ENCODE measurements around the gene GREB1L.

GREB1L gene

DNA sequence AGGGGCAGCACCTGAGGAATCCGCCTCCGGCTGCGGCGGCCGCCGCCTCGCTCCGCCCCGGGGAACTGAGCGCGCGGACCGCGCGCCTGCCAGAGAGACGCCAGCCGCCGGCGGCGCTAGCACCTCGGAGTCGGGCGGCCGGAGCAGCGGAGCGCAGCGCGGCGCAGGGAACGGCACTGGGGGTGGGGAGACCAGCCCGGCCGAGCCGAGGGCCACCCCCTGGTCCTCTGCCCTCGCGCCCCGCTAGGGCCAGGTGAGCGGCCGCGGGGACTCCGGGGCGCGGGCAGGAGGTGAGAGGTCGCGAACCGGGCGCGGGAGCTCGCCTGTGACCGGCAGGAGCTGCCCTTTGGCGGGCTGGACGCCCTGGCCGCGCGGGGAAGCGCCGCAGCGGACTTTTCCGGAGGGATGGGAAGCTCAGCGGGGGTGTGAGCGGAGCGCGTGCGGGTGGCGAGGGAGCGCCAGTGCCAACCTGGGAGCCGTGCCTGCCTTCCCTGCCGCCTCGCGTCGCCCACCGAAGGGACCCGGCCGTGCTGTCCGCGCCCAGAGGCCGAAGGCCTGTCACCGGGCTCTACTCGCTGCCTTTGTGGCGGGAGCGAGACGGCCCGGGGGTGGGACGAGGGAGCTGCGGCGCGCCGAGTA lies at the start of gene GREB1L:
Gene GREB1L (plus strand): TSS at position 92 of the 639 bp plus-strand sequence. CDS start 141,287 bp downstream, outside the sequence.
- Histone ChIP-seq H3K9me2 (ENCODE audit: low read depth, low read length) (no peaks in the 10 kb centered on the region), H3K79me2 (ENCODE audit: insufficient read depth, low read length) (no peaks in the 10 kb centered on the region), H3K4me1 (ENCODE audit: insufficient read depth, low read length, severe bottlenecking) (no peaks in the 10 kb centered on the region), H3K9ac (ENCODE audit: low read length) (no peak within 1 kb of the TSS), H2AFZ (ENCODE audit: low read length) (no peak within 1 kb of the TSS), H3K9me3 (ENCODE audit: low read length) (no peaks in the 10 kb centered on the region), H3F3A (ENCODE audit: insufficient read depth, low read length) (no peaks in the 10 kb centered on the region), H3K4me2 (ENCODE audit: low read length) (no peak within 1 kb of the TSS), H4K20me1 (ENCODE audit: insufficient read depth, low read length) (no peaks in the 10 kb centered on the region), H3K36me3 (ENCODE audit: insufficient read depth, low read length) (no peaks in the 10 kb centered on the region), H3K27ac (ENCODE audit: low read depth, low read length, poor library complexity, severe bottlenecking) (no peak within 1 kb of the TSS), H3K4me3 (ENCODE audit: low read depth, low read length, poor library complexity, severe bottlenecking) (no peak within 1 kb of the TSS), H3K27me3 (ENCODE audit: insufficient read depth, low read length) (no peaks in the 10 kb centered on the region)
- TF ChIP-seq EZH2 (IDR thresholded peaks at IDR 0.05; ENCODE audit: borderline replicate concordance, low read length): no peak
- TF ChIP-seq, protein P1, sequence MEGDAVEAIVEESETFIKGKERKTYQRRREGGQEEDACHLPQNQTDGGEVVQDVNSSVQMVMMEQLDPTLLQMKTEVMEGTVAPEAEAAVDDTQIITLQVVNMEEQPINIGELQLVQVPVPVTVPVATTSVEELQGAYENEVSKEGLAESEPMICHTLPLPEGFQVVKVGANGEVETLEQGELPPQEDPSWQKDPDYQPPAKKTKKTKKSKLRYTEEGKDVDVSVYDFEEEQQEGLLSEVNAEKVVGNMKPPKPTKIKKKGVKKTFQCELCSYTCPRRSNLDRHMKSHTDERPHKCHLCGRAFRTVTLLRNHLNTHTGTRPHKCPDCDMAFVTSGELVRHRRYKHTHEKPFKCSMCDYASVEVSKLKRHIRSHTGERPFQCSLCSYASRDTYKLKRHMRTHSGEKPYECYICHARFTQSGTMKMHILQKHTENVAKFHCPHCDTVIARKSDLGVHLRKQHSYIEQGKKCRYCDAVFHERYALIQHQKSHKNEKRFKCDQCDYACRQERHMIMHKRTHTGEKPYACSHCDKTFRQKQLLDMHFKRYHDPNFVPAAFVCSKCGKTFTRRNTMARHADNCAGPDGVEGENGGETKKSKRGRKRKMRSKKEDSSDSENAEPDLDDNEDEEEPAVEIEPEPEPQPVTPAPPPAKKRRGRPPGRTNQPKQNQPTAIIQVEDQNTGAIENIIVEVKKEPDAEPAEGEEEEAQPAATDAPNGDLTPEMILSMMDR (IDR thresholded peaks at IDR 0.05; ENCODE audit: low read length): no peak

DNA sequence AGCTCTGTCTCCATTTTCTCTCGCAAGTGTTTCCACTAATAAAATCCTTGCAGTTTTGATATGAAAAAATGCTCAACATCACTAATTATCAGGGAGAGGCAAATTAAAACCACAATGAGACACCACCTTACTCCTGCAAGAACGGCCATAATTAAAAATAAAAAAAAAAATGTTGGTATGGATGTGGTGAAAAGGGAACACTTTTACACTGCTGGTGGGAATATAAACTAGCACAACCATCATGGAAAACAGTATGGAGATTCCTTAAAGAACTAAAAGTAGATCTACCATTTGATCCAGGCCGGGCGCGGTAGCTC lies 49.8 kb upstream of the GREB1L start:
- Histone ChIP-seq H2AFZ (ENCODE audit: low read length) (no peak overlapping the region), H3K27ac (ENCODE audit: low read depth, low read length, poor library complexity, severe bottlenecking) (no peak overlapping the region), H3F3A (ENCODE audit: insufficient read depth, low read length) (no peaks in the 10 kb centered on the region), H3K9me2 (ENCODE audit: low read depth, low read length) (no peaks in the 10 kb centered on the region), H3K9me3 (ENCODE audit: low read length) (no peaks in the 10 kb centered on the region), H3K9ac (ENCODE audit: low read length) (no peak overlapping the region), H3K27me3 (ENCODE audit: insufficient read depth, low read length) (no peaks in the 10 kb centered on the region), H3K4me2 (ENCODE audit: low read length) (no peak overlapping the region), H3K4me3 (ENCODE audit: low read depth, low read length, poor library complexity, severe bottlenecking) (no peak overlapping the region), H3K4me1 (ENCODE audit: insufficient read depth, low read length, severe bottlenecking) (no peaks in the 10 kb centered on the region), H4K20me1 (ENCODE audit: insufficient read depth, low read length) (no peaks in the 10 kb centered on the region), H3K36me3 (ENCODE audit: insufficient read depth, low read length) (no peaks in the 10 kb centered on the region), H3K79me2 (ENCODE audit: insufficient read depth, low read length) (no peaks in the 10 kb centered on the region)
- TF ChIP-seq, protein P1 (IDR thresholded peaks at IDR 0.05; ENCODE audit: low read length): no peak
- no peak for TF ChIP-seq EZH2 (IDR thresholded peaks at IDR 0.05; ENCODE audit: borderline replicate concordance, low read length)

DNA sequence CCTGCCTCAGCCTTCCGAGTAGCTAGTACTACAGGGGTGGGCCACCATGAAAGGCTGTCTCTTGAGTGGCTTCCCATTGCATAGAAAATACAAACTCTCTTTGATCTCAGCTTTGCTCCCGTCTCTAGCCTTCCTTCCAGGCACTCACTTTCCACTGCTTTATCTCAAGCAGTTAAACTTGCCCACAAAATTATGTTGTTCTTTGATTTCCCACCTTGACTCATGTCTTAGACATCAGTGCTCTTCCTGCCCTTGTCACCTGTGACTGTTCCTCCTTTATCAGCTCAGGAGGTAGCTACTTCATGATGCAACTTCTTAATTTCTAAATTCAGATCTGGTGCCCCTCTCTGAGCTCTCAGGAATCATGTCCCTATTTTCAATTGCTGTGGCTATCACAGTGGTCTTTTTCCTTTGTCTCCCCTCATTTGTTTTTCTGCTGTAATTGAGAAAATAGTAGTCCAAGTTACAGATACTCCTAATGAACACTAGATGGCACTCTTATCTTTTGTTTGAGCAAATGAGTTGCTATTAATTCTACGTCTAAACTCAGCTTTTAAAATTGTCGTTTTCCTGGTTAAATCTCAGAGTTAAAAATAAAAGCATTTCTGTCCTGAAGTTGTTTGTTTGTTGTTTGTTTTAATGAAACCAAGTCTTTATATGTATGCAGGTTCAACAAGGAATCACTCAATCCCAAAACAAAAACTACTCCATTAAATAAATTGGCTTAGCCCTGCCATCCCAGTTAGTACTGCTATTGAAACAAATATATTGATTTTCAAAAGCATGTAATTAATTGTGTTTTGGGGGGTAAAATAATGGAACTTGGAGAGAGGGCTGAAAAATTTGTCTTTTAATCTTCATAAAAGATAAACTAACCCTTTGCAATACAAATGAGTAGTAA lies 46.9 kb upstream of the GREB1L start:
- Histone ChIP-seq H3K79me2 (ENCODE audit: insufficient read depth, low read length) (no peaks in the 10 kb centered on the region), H3K9me3 (ENCODE audit: low read length) (no peaks in the 10 kb centered on the region), H2AFZ (ENCODE audit: low read length) (no peak overlapping the region), H3K4me2 (ENCODE audit: low read length) (no peak overlapping the region), H3K27ac (ENCODE audit: low read depth, low read length, poor library complexity, severe bottlenecking) (no peak overlapping the region), H4K20me1 (ENCODE audit: insufficient read depth, low read length) (no peaks in the 10 kb centered on the region), H3K9ac (ENCODE audit: low read length) (no peak overlapping the region), H3K36me3 (ENCODE audit: insufficient read depth, low read length) (no peaks in the 10 kb centered on the region), H3F3A (ENCODE audit: insufficient read depth, low read length) (no peaks in the 10 kb centered on the region), H3K9me2 (ENCODE audit: low read depth, low read length) (no peaks in the 10 kb centered on the region), H3K27me3 (ENCODE audit: insufficient read depth, low read length) (no peaks in the 10 kb centered on the region), H3K4me3 (ENCODE audit: low read depth, low read length, poor library complexity, severe bottlenecking) (no peak overlapping the region), H3K4me1 (ENCODE audit: insufficient read depth, low read length, severe bottlenecking) (no peaks in the 10 kb centered on the region)
- TF ChIP-seq EZH2 (IDR thresholded peaks at IDR 0.05; ENCODE audit: borderline replicate concordance, low read length): no peak
- TF ChIP-seq, protein P1 (IDR thresholded peaks at IDR 0.05; ENCODE audit: low read length): peak; percentile 82
